ENCODE measurements around the gene UBN1. TPM values are rescaled to one million over a fixed set of nuclear protein-coding genes. Genes with fewer than 3 reads are reported as not detected.

Gene UBN1
- total and polyA plus RNA-seq, 3 donors from 2014 or later = 88.1 to 115 (median 98.2) TPM

DNA sequence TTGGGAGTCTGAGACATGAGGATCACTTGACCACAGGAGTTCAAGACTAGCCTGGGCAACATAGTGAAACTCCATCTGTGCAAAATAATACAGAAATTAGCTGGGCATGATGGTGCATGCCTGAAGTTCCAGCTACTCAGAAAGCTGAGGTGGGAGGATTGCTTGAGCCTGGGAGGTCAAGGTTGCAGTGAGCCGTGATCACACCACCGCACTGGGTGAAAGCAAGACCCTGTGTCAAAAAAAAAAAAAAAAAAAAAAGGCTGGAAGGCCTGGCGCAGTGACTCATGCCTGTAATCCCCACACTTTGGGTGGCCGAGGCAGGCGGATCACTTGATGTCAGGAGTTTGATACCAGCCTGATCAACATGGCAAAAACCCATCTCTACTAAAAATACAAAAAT lies 8.1 kb downstream of the UBN1 start:
- TF ChIP-seq POLR2A (IDR thresholded peaks at IDR 0.05) (no peak), CTCF (IDR thresholded peaks at IDR 0.05) (no peak)
- no peaks in the 10 kb centered on the region for H3K36me3 ChIP-seq (ENCODE audit: low read depth, missing control alignments)
- WGBS, 2 donors = 67 to 79% methylated on average over 5 of the region's 5 CpGs
- peaks cover 15% of the 10 kb centered on the region for H3K4me1 ChIP-seq
- H3K4me3 ChIP-seq = no peak overlapping the region
- H3K27me3 ChIP-seq = no peaks in the 10 kb centered on the region
- H3K27ac ChIP-seq = no peak overlapping the region
- DNase-seq = no peak
- no peaks in the 10 kb centered on the region for H3K9me3 ChIP-seq
- intact Hi-C loops (cut with DNase I; ENCODE audit: low total_unique reads) = no loop called here

DNA sequence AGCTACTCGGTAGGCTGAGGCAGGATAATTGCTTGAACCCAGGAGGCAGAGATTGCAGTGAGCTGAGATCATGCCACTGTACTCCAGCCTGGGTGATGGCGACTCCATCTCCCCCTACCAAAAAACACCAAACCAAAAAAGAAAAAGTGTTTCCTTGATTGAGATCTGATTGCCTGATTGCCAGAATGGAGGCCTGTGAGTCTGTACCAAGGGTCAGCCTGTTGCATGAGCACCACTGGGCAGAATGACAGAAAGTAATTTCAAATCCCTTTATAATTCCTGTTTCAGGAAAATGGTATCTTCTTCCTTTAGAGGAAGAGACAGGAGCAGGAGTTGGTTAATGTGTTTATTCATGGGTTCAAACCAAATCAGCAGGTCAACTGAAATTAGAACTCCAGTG lies 8.5 kb downstream of the UBN1 start:
- H3K27ac ChIP-seq = no peak overlapping the region
- peaks cover 12% of the 10 kb centered on the region for H3K4me1 ChIP-seq
- no peaks in the 10 kb centered on the region for H3K9me3 ChIP-seq
- H3K27me3 ChIP-seq = no peaks in the 10 kb centered on the region
- intact Hi-C loops (cut with DNase I; ENCODE audit: low total_unique reads) = no loop called here
- H3K4me3 ChIP-seq = no peak overlapping the region
- no peaks in the 10 kb centered on the region for H3K36me3 ChIP-seq (ENCODE audit: low read depth, missing control alignments)
- DNase-seq = no peak
- no peak for TF ChIP-seq CTCF (IDR thresholded peaks at IDR 0.05)
- no peak for TF ChIP-seq POLR2A (IDR thresholded peaks at IDR 0.05)
- 93 to 98% methylated on average over 2 of the region's 2 CpGs for WGBS, 2 donors

DNA sequence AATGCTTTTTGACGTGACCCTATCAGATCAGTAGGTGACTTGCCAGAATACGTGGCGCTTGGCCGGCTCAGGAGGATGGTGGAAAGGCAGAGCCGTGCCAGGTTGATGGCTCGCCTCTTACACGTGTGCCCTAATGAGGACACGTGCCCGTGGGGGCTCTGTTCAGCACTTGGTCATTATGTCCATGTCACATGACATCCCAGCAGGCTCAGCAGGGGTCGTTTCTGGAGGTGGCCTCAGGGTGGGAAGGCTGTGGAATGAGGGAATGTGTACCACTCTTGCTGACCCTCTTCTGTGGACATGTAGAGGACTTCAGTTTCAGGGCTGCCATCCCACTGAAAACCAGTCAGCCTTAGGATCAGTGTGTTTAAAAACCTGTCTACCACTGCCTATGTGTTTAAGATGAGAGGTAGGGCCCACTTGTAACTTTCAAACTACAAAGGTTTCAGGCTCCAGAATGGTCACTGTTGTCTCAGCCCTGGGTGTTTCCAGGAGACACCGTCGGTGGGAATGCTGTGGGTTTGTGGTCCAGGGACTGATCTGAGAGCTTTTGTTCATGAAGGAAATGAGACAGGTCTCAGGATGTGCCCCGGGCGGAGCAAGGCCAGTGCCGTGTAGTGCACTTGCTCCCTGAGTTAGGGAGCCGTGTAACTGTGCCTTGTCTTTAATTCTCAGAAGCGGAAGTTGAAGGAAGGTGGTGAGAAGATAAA lies 12.1 kb downstream of the UBN1 start:
- intact Hi-C loops (cut with DNase I; ENCODE audit: low total_unique reads) = no loop called here
- TF ChIP-seq POLR2A (IDR thresholded peaks at IDR 0.05) = no peak
- no peak for TF ChIP-seq CTCF (IDR thresholded peaks at IDR 0.05)

GRCh38 chr16:4859900-4860255 lies 12.6 kb downstream of the UBN1 start:
- no peaks in the 10 kb centered on the region for H3K9me3 ChIP-seq
- intact Hi-C loops (cut with DNase I; ENCODE audit: low total_unique reads) = no loop called here
- DNase-seq = no peak
- H3K36me3 ChIP-seq (ENCODE audit: low read depth, missing control alignments) = no peaks in the 10 kb centered on the region
- no peak for TF ChIP-seq POLR2A (IDR thresholded peaks at IDR 0.05)
- TF ChIP-seq CTCF (IDR thresholded peaks at IDR 0.05) = no peak
- H3K4me1 ChIP-seq = no peaks in the 10 kb centered on the region
- H3K27me3 ChIP-seq = no peaks in the 10 kb centered on the region
- no peak overlapping the region for H3K27ac ChIP-seq
- WGBS, 2 donors = 82 to 91% methylated on average over 10 of the region's 10 CpGs
- H3K4me3 ChIP-seq = no peak overlapping the region

More for the DNA sequence above, 12.1 kb downstream of the UBN1 start:
- no peak overlapping the region for H3K27ac ChIP-seq
- no peaks in the 10 kb centered on the region for H3K27me3 ChIP-seq
- H3K4me3 ChIP-seq = no peak overlapping the region
- H3K4me1 ChIP-seq = no peaks in the 10 kb centered on the region
- H3K9me3 ChIP-seq = no peaks in the 10 kb centered on the region
- WGBS, 2 donors = 87 to 88% methylated on average over 17 of the region's 17 CpGs
- no peaks in the 10 kb centered on the region for H3K36me3 ChIP-seq (ENCODE audit: low read depth, missing control alignments)
- DNase-seq = no peak

GRCh38 chr16:4860727-4861342 lies 13.6 kb downstream of the UBN1 start:
- H3K27me3 ChIP-seq = no peaks in the 10 kb centered on the region
- no peak overlapping the region for H3K27ac ChIP-seq
- H3K9me3 ChIP-seq = no peaks in the 10 kb centered on the region
- 89 to 90% methylated on average over 14 of the region's 14 CpGs for WGBS, 2 donors
- DNase-seq = no peak
- no peak for TF ChIP-seq CTCF (IDR thresholded peaks at IDR 0.05)
- TF ChIP-seq POLR2A (IDR thresholded peaks at IDR 0.05) = no peak
- H3K4me3 ChIP-seq = no peak overlapping the region
- H3K36me3 ChIP-seq (ENCODE audit: low read depth, missing control alignments) = no peaks in the 10 kb centered on the region
- intact Hi-C loops (cut with DNase I; ENCODE audit: low total_unique reads) = no loop called here
- no peaks in the 10 kb centered on the region for H3K4me1 ChIP-seq

Data from testis (tissue), 3 donors.